ENCODE measurements around the gene WWTR1. TPM values are rescaled to one million over a fixed set of nuclear protein-coding genes. Genes with fewer than 3 reads are reported as not detected.

WWTR1 gene
- total and polyA plus RNA-seq, 2 experiments from 2014 or later: 25.1 to 26.2 TPM

DNA sequence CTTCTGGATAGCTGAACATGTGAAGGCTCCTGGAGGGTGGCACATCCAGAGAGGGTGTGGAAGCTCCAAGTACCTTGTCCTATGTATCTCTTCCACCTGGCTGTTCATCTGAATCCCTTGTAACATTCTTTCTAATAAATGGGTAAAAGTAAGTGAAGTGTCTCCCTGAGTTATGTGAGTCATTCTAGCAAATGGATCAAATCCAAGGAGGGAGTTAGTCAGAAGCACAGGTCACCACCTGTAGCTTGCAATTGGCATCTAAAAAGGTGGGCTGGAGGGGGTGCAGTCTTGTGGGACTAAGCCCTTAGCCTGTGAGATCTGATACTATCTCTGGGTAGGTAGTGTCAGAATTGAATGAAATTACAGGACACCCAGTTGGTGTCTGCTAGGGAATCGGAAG, 71.0 kb downstream of the WWTR1 start:
- no peaks in the 10 kb centered on the region for H3K9me2 ChIP-seq (ENCODE audit: insufficient read depth)
- no peak overlapping the region for H3K4me2 ChIP-seq
- H3K36me3 ChIP-seq (ENCODE audit: insufficient read depth): no peaks in the 10 kb centered on the region
- no peak overlapping the region for H3K27ac Mint-ChIP-seq
- peaks cover 44% of the 10 kb centered on the region for H3K79me2 ChIP-seq (replicated peaks; ENCODE audit: insufficient read depth)
- no peak overlapping the region for H3K4me3 ChIP-seq
- no peak for DNase-seq (ENCODE audit: low spot score)
- no peak overlapping the region for H3K4me3 Mint-ChIP-seq
- TF ChIP-seq, protein P1, sequence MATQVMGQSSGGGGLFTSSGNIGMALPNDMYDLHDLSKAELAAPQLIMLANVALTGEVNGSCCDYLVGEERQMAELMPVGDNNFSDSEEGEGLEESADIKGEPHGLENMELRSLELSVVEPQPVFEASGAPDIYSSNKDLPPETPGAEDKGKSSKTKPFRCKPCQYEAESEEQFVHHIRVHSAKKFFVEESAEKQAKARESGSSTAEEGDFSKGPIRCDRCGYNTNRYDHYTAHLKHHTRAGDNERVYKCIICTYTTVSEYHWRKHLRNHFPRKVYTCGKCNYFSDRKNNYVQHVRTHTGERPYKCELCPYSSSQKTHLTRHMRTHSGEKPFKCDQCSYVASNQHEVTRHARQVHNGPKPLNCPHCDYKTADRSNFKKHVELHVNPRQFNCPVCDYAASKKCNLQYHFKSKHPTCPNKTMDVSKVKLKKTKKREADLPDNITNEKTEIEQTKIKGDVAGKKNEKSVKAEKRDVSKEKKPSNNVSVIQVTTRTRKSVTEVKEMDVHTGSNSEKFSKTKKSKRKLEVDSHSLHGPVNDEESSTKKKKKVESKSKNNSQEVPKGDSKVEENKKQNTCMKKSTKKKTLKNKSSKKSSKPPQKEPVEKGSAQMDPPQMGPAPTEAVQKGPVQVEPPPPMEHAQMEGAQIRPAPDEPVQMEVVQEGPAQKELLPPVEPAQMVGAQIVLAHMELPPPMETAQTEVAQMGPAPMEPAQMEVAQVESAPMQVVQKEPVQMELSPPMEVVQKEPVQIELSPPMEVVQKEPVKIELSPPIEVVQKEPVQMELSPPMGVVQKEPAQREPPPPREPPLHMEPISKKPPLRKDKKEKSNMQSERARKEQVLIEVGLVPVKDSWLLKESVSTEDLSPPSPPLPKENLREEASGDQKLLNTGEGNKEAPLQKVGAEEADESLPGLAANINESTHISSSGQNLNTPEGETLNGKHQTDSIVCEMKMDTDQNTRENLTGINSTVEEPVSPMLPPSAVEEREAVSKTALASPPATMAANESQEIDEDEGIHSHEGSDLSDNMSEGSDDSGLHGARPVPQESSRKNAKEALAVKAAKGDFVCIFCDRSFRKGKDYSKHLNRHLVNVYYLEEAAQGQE (IDR thresholded peaks at IDR 0.05; ENCODE audit: unreplicated experiment): no peak
- no peak overlapping the region for H2AFZ ChIP-seq
- peaks cover 25% of the 10 kb centered on the region for H3K4me1 ChIP-seq (ENCODE audit: insufficient read depth)
- H3K27me3 Mint-ChIP-seq (ENCODE audit: insufficient read depth, low read depth, poor library complexity): no peaks in the 10 kb centered on the region
- H4K20me1 ChIP-seq (replicated peaks; ENCODE audit: insufficient read depth): no peaks in the 10 kb centered on the region
- H3K4me1 Mint-ChIP-seq: peaks cover 29% of the 10 kb centered on the region
- no peaks in the 10 kb centered on the region for H3F3A ChIP-seq (replicated peaks; ENCODE audit: low read depth)
- no peaks in the 10 kb centered on the region for H3K9me3 Mint-ChIP-seq
- no peaks in the 10 kb centered on the region for H3K27me3 ChIP-seq (ENCODE audit: insufficient read depth)
- H3K27ac ChIP-seq (ENCODE audit: low read depth): no peak overlapping the region
- peak; percentile 51; the same call in 2 of the 3 replicates for ATAC-seq
- no peaks in the 10 kb centered on the region for H3K36me3 Mint-ChIP-seq (ENCODE audit: low read depth)

GRCh38 chr3:149585401-149585726, 72.5 kb downstream of the WWTR1 start:
- H3K27me3 ChIP-seq (ENCODE audit: insufficient read depth): no peaks in the 10 kb centered on the region
- H4K20me1 ChIP-seq (replicated peaks; ENCODE audit: insufficient read depth): no peaks in the 10 kb centered on the region
- peaks cover 24% of the 10 kb centered on the region for H3K4me1 Mint-ChIP-seq
- DNase-seq (ENCODE audit: low spot score): no peak
- no peaks in the 10 kb centered on the region for H3K9me3 Mint-ChIP-seq
- no peak overlapping the region for H2AFZ ChIP-seq
- TF ChIP-seq, protein P1 (IDR thresholded peaks at IDR 0.05; ENCODE audit: unreplicated experiment): no peak
- TF ChIP-seq ZNF114 (CRISPR knock-in tag; IDR thresholded peaks at IDR 0.05) (no peak), CREB1 (CRISPR knock-in tag; IDR thresholded peaks at IDR 0.05; ENCODE audit: low read depth) (no peak)
- no peaks in the 10 kb centered on the region for H3K36me3 Mint-ChIP-seq (ENCODE audit: low read depth)
- no peak overlapping the region for H3K27ac ChIP-seq (ENCODE audit: low read depth)
- ATAC-seq: no peak
- no peaks in the 10 kb centered on the region for H3F3A ChIP-seq (replicated peaks; ENCODE audit: low read depth)
- H3K36me3 ChIP-seq (ENCODE audit: insufficient read depth): no peaks in the 10 kb centered on the region
- peaks cover 45% of the 10 kb centered on the region for H3K79me2 ChIP-seq (replicated peaks; ENCODE audit: insufficient read depth)
- peaks cover 27% of the 10 kb centered on the region for H3K4me1 ChIP-seq (ENCODE audit: insufficient read depth)
- H3K4me3 Mint-ChIP-seq: no peak overlapping the region
- H3K27ac Mint-ChIP-seq: no peak overlapping the region; the same call in 1 of the 2 replicates
- no peak overlapping the region for H3K4me3 ChIP-seq
- no peak overlapping the region for H3K4me2 ChIP-seq
- no peaks in the 10 kb centered on the region for H3K9me2 ChIP-seq (ENCODE audit: insufficient read depth)
- H3K27me3 Mint-ChIP-seq (ENCODE audit: insufficient read depth, low read depth, poor library complexity): no peaks in the 10 kb centered on the region

Measured in GM23338 (cell line).